Type B pancreatic cell (in vitro differentiated cells): ENCODE results near the gene COL1A2. TPM values are rescaled to one million over a fixed set of nuclear protein-coding genes. Genes with fewer than 3 reads are reported as not detected.
A peak's percentile ranks its signal among the peaks of the same experiment; 100 is the strongest.

ENCODE experiments used
- DNase-seq: peaks from one replicate; pipeline ENCODE4 v3.0.0; 2021; ENCODE audit warnings: mixed read lengths; ENCODE audit not compliant: unreplicated experiment; ENCODE audit errors: extremely low spot score
- H3K27ac Mint-ChIP-seq: 2 replicates; pipeline ENCODE4 v1.8.0; 2021; ENCODE audit warnings: mild to moderate bottlenecking, mixed read lengths
- H3K27me3 Mint-ChIP-seq: 2 replicates; pipeline ENCODE4 v1.8.0; 2021; ENCODE audit warnings: mixed read lengths
- H3K36me3 Mint-ChIP-seq: 2 replicates; pipeline ENCODE4 v1.8.0; 2021; ENCODE audit warnings: mixed read lengths
- H3K4me1 Mint-ChIP-seq: one replicate; pipeline ENCODE4 v1.8.0; 2021; ENCODE audit warnings: mixed read lengths; ENCODE audit not compliant: unreplicated experiment
- H3K4me3 Mint-ChIP-seq: 2 replicates; pipeline ENCODE4 v1.8.0; 2021; ENCODE audit warnings: mild to moderate bottlenecking, mixed read lengths
- H3K9me3 Mint-ChIP-seq: 2 replicates; pipeline ENCODE4 v1.8.0; 2021; ENCODE audit warnings: mixed read lengths
- total RNA-seq: library from RNA; stranded (reverse); gene quantifications from 2 replicates; pipeline ENCODE4 v1.2.1, GENCODE V29; 2021; ENCODE audit warnings: low replicate concordance
- TF ChIP-seq, protein P1 (sequence below): fragments of 200-600 bp; sonication (generic); conservative IDR thresholded peaks from 2 replicates; pipeline ENCODE4 v1.5.0; 2021; ENCODE audit warnings: antibody characterized with exemption, mild to moderate bottlenecking

Gene COL1A2
- total RNA-seq, 1 donor from 2014 or later: 692 TPM

GRCh38 chr7:94352887-94353286, 41.8 kb upstream of the COL1A2 start:
- H3K4me3 Mint-ChIP-seq: no peak overlapping the region
- no peak for DNase-seq
- peaks cover 41% of the 10 kb centered on the region for H3K4me1 Mint-ChIP-seq
- peaks cover 5% of the 10 kb centered on the region for H3K36me3 Mint-ChIP-seq
- TF ChIP-seq, protein P1, sequence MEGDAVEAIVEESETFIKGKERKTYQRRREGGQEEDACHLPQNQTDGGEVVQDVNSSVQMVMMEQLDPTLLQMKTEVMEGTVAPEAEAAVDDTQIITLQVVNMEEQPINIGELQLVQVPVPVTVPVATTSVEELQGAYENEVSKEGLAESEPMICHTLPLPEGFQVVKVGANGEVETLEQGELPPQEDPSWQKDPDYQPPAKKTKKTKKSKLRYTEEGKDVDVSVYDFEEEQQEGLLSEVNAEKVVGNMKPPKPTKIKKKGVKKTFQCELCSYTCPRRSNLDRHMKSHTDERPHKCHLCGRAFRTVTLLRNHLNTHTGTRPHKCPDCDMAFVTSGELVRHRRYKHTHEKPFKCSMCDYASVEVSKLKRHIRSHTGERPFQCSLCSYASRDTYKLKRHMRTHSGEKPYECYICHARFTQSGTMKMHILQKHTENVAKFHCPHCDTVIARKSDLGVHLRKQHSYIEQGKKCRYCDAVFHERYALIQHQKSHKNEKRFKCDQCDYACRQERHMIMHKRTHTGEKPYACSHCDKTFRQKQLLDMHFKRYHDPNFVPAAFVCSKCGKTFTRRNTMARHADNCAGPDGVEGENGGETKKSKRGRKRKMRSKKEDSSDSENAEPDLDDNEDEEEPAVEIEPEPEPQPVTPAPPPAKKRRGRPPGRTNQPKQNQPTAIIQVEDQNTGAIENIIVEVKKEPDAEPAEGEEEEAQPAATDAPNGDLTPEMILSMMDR: no peak
- H3K9me3 Mint-ChIP-seq: no peaks in the 10 kb centered on the region
- peaks cover 17% of the 10 kb centered on the region for H3K27me3 Mint-ChIP-seq
- peak overlapping the region; percentile 2 for H3K27ac Mint-ChIP-seq

GRCh38 chr7:94354953-94355352, 39.7 kb upstream of the COL1A2 start:
- no peak for DNase-seq
- Mint-ChIP-seq H3K27ac (no peak overlapping the region), H3K9me3 (no peaks in the 10 kb centered on the region), H3K36me3 (peaks cover 5% of the 10 kb centered on the region), H3K4me3 (no peak overlapping the region), H3K4me1 (peaks cover 36% of the 10 kb centered on the region), H3K27me3 (peaks cover 20% of the 10 kb centered on the region)
- TF ChIP-seq, protein P1: no peak

GRCh38 chr7:94355454-94355853, 39.2 kb upstream of the COL1A2 start:
- peaks cover 20% of the 10 kb centered on the region for H3K27me3 Mint-ChIP-seq
- TF ChIP-seq, protein P1: no peak
- peaks cover 5% of the 10 kb centered on the region for H3K36me3 Mint-ChIP-seq
- peaks cover 3% of the 10 kb centered on the region for H3K9me3 Mint-ChIP-seq
- H3K4me3 Mint-ChIP-seq: no peak overlapping the region
- H3K4me1 Mint-ChIP-seq: peaks cover 36% of the 10 kb centered on the region
- H3K27ac Mint-ChIP-seq: no peak overlapping the region
- DNase-seq: no peak

DNA sequence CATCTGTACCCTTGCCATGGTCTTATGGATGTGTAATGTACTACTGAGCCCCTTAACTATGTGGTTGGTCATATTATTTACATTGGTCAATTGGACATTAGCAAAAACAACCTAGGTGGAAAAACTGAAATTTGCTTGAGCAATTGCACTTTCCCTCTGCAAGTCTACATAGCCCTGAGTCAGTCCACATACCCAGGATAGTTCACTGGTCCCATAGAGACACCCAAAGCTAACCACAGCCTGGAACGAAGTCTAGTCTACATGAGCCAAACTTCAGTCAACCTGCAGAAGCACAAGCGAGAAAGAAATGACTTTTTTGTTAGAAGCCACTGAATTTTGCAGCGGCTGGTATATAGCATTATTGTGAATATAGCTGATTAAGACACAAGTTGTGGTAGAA, 37.6 kb upstream of the COL1A2 start:
- Mint-ChIP-seq H3K4me3 (no peak overlapping the region), H3K27ac (no peak overlapping the region), H3K4me1 (peaks cover 24% of the 10 kb centered on the region), H3K36me3 (peaks cover 5% of the 10 kb centered on the region), H3K9me3 (peaks cover 4% of the 10 kb centered on the region), H3K27me3 (peaks cover 15% of the 10 kb centered on the region)
- TF ChIP-seq, protein P1: no peak
- DNase-seq: no peak

DNA sequence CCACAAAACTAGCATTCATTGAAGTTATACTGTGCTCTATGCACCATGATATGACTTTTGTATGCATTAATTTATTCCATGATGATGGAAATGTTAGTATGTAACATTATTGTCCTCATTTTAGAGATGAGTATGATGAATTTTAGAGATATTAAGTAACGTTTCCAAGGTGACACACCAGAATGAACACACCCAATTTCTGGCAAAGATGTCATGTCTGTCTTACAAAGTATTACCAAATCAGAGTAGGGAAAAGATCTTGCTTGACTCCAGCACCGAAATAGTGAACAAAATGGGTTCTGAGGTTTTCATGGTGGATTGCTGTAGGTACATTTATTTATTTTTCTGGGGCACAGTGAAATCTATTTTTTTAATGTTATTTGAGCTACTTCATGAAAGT, 33.8 kb upstream of the COL1A2 start:
- H3K4me3 Mint-ChIP-seq: no peak overlapping the region
- H3K27me3 Mint-ChIP-seq: peaks cover 3% of the 10 kb centered on the region
- peaks cover 4% of the 10 kb centered on the region for H3K36me3 Mint-ChIP-seq
- H3K9me3 Mint-ChIP-seq: peaks cover 4% of the 10 kb centered on the region
- TF ChIP-seq, protein P1: no peak
- DNase-seq: no peak
- no peak overlapping the region for H3K27ac Mint-ChIP-seq
- peaks cover 18% of the 10 kb centered on the region for H3K4me1 Mint-ChIP-seq

DNA sequence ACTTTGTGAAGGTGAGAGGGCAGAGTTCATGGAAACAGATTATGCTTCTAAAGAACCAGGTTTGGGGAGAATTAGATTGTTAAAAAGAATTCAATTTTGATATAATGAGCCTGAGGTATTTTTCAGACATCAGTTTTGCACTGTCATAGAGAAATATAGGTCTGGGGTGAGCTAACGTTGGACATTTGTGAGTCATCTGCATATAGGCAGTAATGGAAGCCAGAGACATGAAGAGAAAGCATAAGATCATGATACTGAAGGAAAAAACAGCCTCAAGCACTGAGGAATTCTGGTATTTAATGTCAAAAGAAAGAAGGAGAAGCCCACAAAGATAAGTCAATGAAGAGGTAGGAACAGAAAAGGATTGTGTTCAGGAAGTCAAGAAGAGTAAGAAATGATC, 32.4 kb upstream of the COL1A2 start:
- H3K27ac Mint-ChIP-seq: no peak overlapping the region

More for the DNA sequence above, 32.4 kb upstream of the COL1A2 start:
- H3K4me3 Mint-ChIP-seq: no peak overlapping the region
- peaks cover 4% of the 10 kb centered on the region for H3K36me3 Mint-ChIP-seq
- DNase-seq: no peak
- H3K27me3 Mint-ChIP-seq: peaks cover 3% of the 10 kb centered on the region
- TF ChIP-seq, protein P1: no peak
- peaks cover 4% of the 10 kb centered on the region for H3K9me3 Mint-ChIP-seq
- peaks cover 25% of the 10 kb centered on the region for H3K4me1 Mint-ChIP-seq
